ENCODE results near the gene ATP6V1A. TPM values are rescaled to one million over a fixed set of nuclear protein-coding genes. Genes with fewer than 3 reads are reported as not detected.

Gene ATP6V1A
- total RNA-seq, 1 experiment from 2014 or later = 43.8 TPM

DNA sequence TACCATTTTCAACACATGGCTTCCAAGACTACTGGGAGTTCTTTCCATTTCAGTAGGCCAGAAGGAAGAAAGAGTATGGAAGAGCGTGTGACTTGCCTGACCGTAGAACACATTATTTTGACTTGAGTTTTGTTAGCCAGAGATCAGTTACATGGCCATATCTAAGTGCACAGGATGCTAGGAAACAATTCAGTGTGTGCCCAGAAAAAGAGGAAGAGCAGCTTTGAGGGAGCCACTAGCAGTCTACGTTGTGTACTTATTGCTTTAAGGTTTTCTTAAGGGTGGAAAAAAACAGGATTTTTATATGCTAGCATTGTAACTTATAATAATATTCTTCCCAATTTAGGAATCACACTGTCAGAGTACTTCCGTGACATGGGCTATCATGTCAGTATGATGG is 47.7 kb downstream of the ATP6V1A start:
- CTCF ChIA-PET = no interaction called here

DNA sequence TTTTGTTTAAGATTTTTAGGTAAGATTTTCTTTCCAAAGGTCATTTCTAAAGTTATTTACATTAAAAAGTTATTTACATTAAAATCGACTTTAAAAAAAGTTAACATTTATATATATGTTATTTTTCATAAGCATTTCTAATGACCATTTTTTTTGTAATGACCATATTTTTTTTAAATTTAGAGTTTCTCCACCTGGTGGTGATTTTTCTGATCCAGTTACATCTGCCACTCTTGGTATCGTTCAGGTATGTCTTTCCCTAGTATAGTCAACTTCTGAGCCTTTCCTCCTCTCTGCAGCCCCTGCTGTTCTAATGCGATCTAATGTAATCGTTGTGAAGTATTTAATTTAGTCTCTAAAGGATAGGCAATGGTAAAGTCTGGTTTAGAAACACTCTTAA is 48.9 kb downstream of the ATP6V1A start:
- Histone ChIP-seq H3K4me2 (ENCODE audit: low read length) (no peak overlapping the region), H3K79me2 (ENCODE audit: low read length) (no peaks in the 10 kb centered on the region), H4K20me1 (ENCODE audit: low read length) (no peaks in the 10 kb centered on the region), H3K9me3 (ENCODE audit: low read length) (no peaks in the 10 kb centered on the region), H3K4me1 (ENCODE audit: insufficient read depth, low read length) (no peaks in the 10 kb centered on the region), H3K9ac (ENCODE audit: low read length) (no peak overlapping the region), H3K9me2 (replicated peaks; ENCODE audit: low read length) (no peaks in the 10 kb centered on the region), H2AFZ (ENCODE audit: low read length) (no peak overlapping the region), H3K4me3 (ENCODE audit: low read length) (no peak overlapping the region), H3K27ac (ENCODE audit: low read length) (no peak overlapping the region), H3F3A (ENCODE audit: low read length, unreplicated experiment) (no peaks in the 10 kb centered on the region), H3K36me3 (ENCODE audit: low read depth, low read length) (peaks cover 16% of the 10 kb centered on the region), H3K27me3 (ENCODE audit: low read length) (no peaks in the 10 kb centered on the region)
- CTCF ChIA-PET = no interaction called here
- POLR2A ChIA-PET (ENCODE audit: unreplicated experiment) = no interaction called here
- DNase-seq (no peak), ATAC-seq (no peak)
- intact Hi-C loops (cut with micrococcal nuclease) = loop anchor here (2.0 kb wide), 1 partner anchor 59 kb away; no protein-coding TSS in a partner anchor
- BruUV-seq (replicated peaks) = no TSS peak
- TF ChIP-seq EZH2phosphoT487 (IDR thresholded peaks at IDR 0.05; ENCODE audit: borderline replicate concordance, low read length) (no peak), CTCF (conservative IDR thresholded peaks at IDR 0.05; ENCODE audit: low read depth, low read length) (0 out of 2 replicates have a peak, but pooled peaks have one; percentile 12), EZH2 (IDR thresholded peaks at IDR 0.05; ENCODE audit: low read length, unreplicated experiment) (no peak)

More for the DNA sequence above, 47.7 kb downstream of the ATP6V1A start:
- H3K79me2 ChIP-seq (ENCODE audit: low read length) = no peaks in the 10 kb centered on the region
- H3K9me3 ChIP-seq (ENCODE audit: low read length) = no peaks in the 10 kb centered on the region
- H4K20me1 ChIP-seq (ENCODE audit: low read length) = no peaks in the 10 kb centered on the region
- ATAC-seq (no peak), DNase-seq (no peak)
- no peaks in the 10 kb centered on the region for H3K4me1 ChIP-seq (ENCODE audit: insufficient read depth, low read length)
- peaks cover 16% of the 10 kb centered on the region for H3K36me3 ChIP-seq (ENCODE audit: low read depth, low read length)
- POLR2A ChIA-PET (ENCODE audit: unreplicated experiment) = no interaction called here
- no peaks in the 10 kb centered on the region for H3K9me2 ChIP-seq (replicated peaks; ENCODE audit: low read length)
- BruUV-seq (replicated peaks) = no TSS peak
- TF ChIP-seq EZH2 (IDR thresholded peaks at IDR 0.05; ENCODE audit: low read length, unreplicated experiment) = no peak
- no peak for TF ChIP-seq EZH2phosphoT487 (IDR thresholded peaks at IDR 0.05; ENCODE audit: borderline replicate concordance, low read length)
- no peak for TF ChIP-seq CTCF (conservative IDR thresholded peaks at IDR 0.05; ENCODE audit: low read depth, low read length)
- no peak overlapping the region for H3K4me3 ChIP-seq (ENCODE audit: low read length)
- H2AFZ ChIP-seq (ENCODE audit: low read length) = no peak overlapping the region
- no peaks in the 10 kb centered on the region for H3F3A ChIP-seq (ENCODE audit: low read length, unreplicated experiment)
- H3K4me2 ChIP-seq (ENCODE audit: low read length) = no peak overlapping the region
- H3K27ac ChIP-seq (ENCODE audit: low read length) = no peak overlapping the region
- intact Hi-C loops (cut with micrococcal nuclease) = loop anchor here (2.0 kb wide), 1 partner anchor 58 kb away; no protein-coding TSS in a partner anchor
- H3K27me3 ChIP-seq (ENCODE audit: low read length) = no peaks in the 10 kb centered on the region
- no peak overlapping the region for H3K9ac ChIP-seq (ENCODE audit: low read length)

GRCh38 chr3:113802795-113803455 is 56.1 kb downstream of the ATP6V1A start:
- ATAC-seq = no peak
- BruUV-seq (replicated peaks) = no TSS peak
- no peak overlapping the region for H3K27ac ChIP-seq (ENCODE audit: low read length)
- no peaks in the 10 kb centered on the region for H3K9me3 ChIP-seq (ENCODE audit: low read length)
- H3K79me2 ChIP-seq (ENCODE audit: low read length) = no peaks in the 10 kb centered on the region
- no peak overlapping the region for H3K4me3 ChIP-seq (ENCODE audit: low read length)
- no peaks in the 10 kb centered on the region for H3K9me2 ChIP-seq (replicated peaks; ENCODE audit: low read length)
- H3K9ac ChIP-seq (ENCODE audit: low read length) = no peak overlapping the region
- DNase-seq = no peak
- TF ChIP-seq CTCF (conservative IDR thresholded peaks at IDR 0.05; ENCODE audit: low read depth, low read length) = no peak
- no peak for TF ChIP-seq EZH2 (IDR thresholded peaks at IDR 0.05; ENCODE audit: low read length, unreplicated experiment)
- no peak for TF ChIP-seq EZH2phosphoT487 (IDR thresholded peaks at IDR 0.05; ENCODE audit: borderline replicate concordance, low read length)
- no peaks in the 10 kb centered on the region for H3F3A ChIP-seq (ENCODE audit: low read length, unreplicated experiment)
- ChIA-PET POLR2A (ENCODE audit: unreplicated experiment) (interaction anchor here (1.1 kb wide), 1 partner anchor 22 kb away, joined by 5 read pairs; no protein-coding TSS in a partner anchor), CTCF (no interaction called here)
- no peak overlapping the region for H2AFZ ChIP-seq (ENCODE audit: low read length)
- no peaks in the 10 kb centered on the region for H3K4me1 ChIP-seq (ENCODE audit: insufficient read depth, low read length)
- peaks cover 23% of the 10 kb centered on the region; the same call in 1 of the 2 replicates for H3K36me3 ChIP-seq (ENCODE audit: low read depth, low read length)
- no peaks in the 10 kb centered on the region for H3K27me3 ChIP-seq (ENCODE audit: low read length)
- H3K4me2 ChIP-seq (ENCODE audit: low read length) = no peak overlapping the region
- intact Hi-C loops (cut with micrococcal nuclease) = no loop called here
- H4K20me1 ChIP-seq (ENCODE audit: low read length) = no peaks in the 10 kb centered on the region

Data from PC-3 (cell line).